Measurements from ENCODE around the gene SPATA20. TPM values are rescaled to one million over a fixed set of nuclear protein-coding genes. Genes with fewer than 3 reads are reported as not detected.

SPATA20 gene
- total and polyA plus RNA-seq, 2 of the 13 experiments (the other 11 are each of a cell fraction or from before 2014, with no cell fraction given): 36.1 to 64.8 TPM

GRCh38 chr17:50505591-50506130 is 41.3 kb upstream of the SPATA20 start:
- POLR2A ChIA-PET: interaction anchor here (0.9 to 3.4 kb wide), 7 partner anchors 14 to 214 kb away, joined by 3 to 13 read pairs (median 6); partner anchors contain the start of gene LUC7L3
- FAIRE-seq: peak; percentile 8
- intact Hi-C loops (cut with micrococcal nuclease; ENCODE audit: unreplicated experiment): no loop called here
- in situ Hi-C loops (cut with HindIII; ENCODE audit: extremely low pct_ligation_motif_present, low pct_unique_long_range_greater_than_20kb): no loop called here
- H3K4me2 ChIP-seq (ENCODE audit: low read depth, low read length): peak overlapping the region; percentile 58
- DNase-seq (ENCODE audit: low spot score): no peak
- H3K79me2 ChIP-seq (ENCODE audit: insufficient read depth, low read length): no peaks in the 10 kb centered on the region
- peak overlapping the region; percentile 28 for H2AFZ ChIP-seq (ENCODE audit: low read length)
- H3K9ac ChIP-seq (ENCODE audit: insufficient read depth, low read depth, low read length): no peak overlapping the region
- no peak for TF ChIP-seq TAF15 (IDR thresholded peaks at IDR 0.05; ENCODE audit: low read depth, low read length, poor library complexity, severe bottlenecking)
- TF ChIP-seq CAMTA2 (CRISPR knock-in tag; IDR thresholded peaks at IDR 0.05; ENCODE audit: borderline replicate concordance): 0 out of 2 replicates have a peak, but pooled peaks have one; percentile 33
- peak; percentile 59; the same call in 1 of the 2 replicates for TF ChIP-seq HIVEP1 (CRISPR knock-in tag; IDR thresholded peaks at IDR 0.05)
- TF ChIP-seq, protein P1, sequence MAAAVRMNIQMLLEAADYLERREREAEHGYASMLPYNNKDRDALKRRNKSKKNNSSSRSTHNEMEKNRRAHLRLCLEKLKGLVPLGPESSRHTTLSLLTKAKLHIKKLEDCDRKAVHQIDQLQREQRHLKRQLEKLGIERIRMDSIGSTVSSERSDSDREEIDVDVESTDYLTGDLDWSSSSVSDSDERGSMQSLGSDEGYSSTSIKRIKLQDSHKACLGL (CRISPR knock-in tag; IDR thresholded peaks at IDR 0.05): 0 out of 2 replicates have a peak, but pooled peaks have one; percentile 24
- 0 out of 2 replicates have a peak, but pooled peaks have one; percentile 16 for TF ChIP-seq ZNF501 (CRISPR knock-in tag; IDR thresholded peaks at IDR 0.05)
- 0 out of 2 replicates have a peak, but pooled peaks have one; percentile 32 for TF ChIP-seq ZBTB7B (CRISPR knock-in tag; IDR thresholded peaks at IDR 0.05)
- H4K20me1 ChIP-seq (ENCODE audit: insufficient read depth, low read length): no peaks in the 10 kb centered on the region
- H3K4me3 ChIP-seq (replicated peaks in 1 of 3; ENCODE audit: insufficient read depth in 1 of 3, low read depth in 2 of 3, low read length in 3 of 3): peak overlapping the region in 2 of 3 experiments; percentile 11 to 40; a peak in 3 of 6 replicates
- H3K9me3 ChIP-seq (ENCODE audit: low read length): no peaks in the 10 kb centered on the region
- CTCF ChIA-PET (ENCODE audit: low intra/inter-chr PET ratio, low total read pairs): no interaction called here
- no peaks in the 10 kb centered on the region for H3K36me3 ChIP-seq (replicated peaks in 1 of 2; ENCODE audit: control insufficient read depth in 1 of 2, insufficient read depth in 2 of 2, low read length in 2 of 2)
- H3K4me1 ChIP-seq (ENCODE audit: insufficient read depth, low read length): peaks cover 49% of the 10 kb centered on the region
- no peaks in the 10 kb centered on the region; a peak in 3 of 5 replicates for H3K27me3 ChIP-seq (ENCODE audit: control insufficient read depth in 1 of 2, insufficient read depth in 2 of 2, low read length in 2 of 2)
- ATAC-seq: peak; percentile 28; the same call in 2 of the 3 replicates
- no peak overlapping the region for H3K27ac ChIP-seq (ENCODE audit: extremely low read length, insufficient read depth, low read length)
- BruUV-seq (replicated peaks): no TSS peak
- WGBS (ENCODE audit: low lambda C conversion rate): 8% methylated on average over 7 of the region's 7 CpGs

DNA sequence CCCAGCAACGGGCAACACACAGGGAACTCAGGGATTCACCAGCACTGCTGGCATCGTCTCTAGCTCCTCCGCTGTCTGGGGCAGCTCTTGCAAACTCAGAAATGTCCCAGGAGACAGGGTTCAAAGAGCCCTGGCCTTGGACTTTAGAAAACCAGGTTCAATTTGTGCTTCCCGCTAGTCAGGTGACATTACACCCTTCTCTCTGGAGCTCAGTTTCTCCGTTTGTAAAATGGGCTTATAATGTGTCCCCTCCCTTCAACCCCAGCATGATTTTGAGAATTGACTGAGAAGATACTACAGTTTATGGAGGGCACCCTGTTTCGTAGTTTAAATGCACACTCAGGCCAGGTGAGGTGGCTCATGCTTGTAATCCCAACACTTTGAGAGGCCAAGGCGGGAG is 40.7 kb upstream of the SPATA20 start:
- Histone ChIP-seq H2AFZ (ENCODE audit: low read length) (no peak overlapping the region), H3K79me2 (ENCODE audit: insufficient read depth, low read length) (no peaks in the 10 kb centered on the region), H3K4me3 (replicated peaks in 1 of 3; ENCODE audit: insufficient read depth in 1 of 3, low read depth in 2 of 3, low read length in 3 of 3) (peak overlapping the region in 1 of 3 experiments; percentile 40; a peak in 2 of 6 replicates), H3K27ac (ENCODE audit: extremely low read length, insufficient read depth, low read length) (no peak overlapping the region), H4K20me1 (ENCODE audit: insufficient read depth, low read length) (no peaks in the 10 kb centered on the region), H3K36me3 (replicated peaks in 1 of 2; ENCODE audit: control insufficient read depth in 1 of 2, insufficient read depth in 2 of 2, low read length in 2 of 2) (no peaks in the 10 kb centered on the region), H3K4me1 (ENCODE audit: insufficient read depth, low read length) (peaks cover 52% of the 10 kb centered on the region), H3K27me3 (ENCODE audit: control insufficient read depth in 1 of 2, insufficient read depth in 2 of 2, low read length in 2 of 2) (peaks cover 0 to 4% of the 10 kb centered on the region in 2 experiments; a peak in 4 of 5 replicates), H3K9me3 (ENCODE audit: low read length) (no peaks in the 10 kb centered on the region), H3K4me2 (ENCODE audit: low read depth, low read length) (peak overlapping the region; percentile 58), H3K9ac (ENCODE audit: insufficient read depth, low read depth, low read length) (no peak overlapping the region)
- in situ Hi-C loops (cut with HindIII; ENCODE audit: extremely low pct_ligation_motif_present, low pct_unique_long_range_greater_than_20kb): no loop called here
- ATAC-seq: no peak
- ChIA-PET CTCF (ENCODE audit: low intra/inter-chr PET ratio, low total read pairs) (no interaction called here), POLR2A (interaction anchor here (0.9 to 3.4 kb wide), 4 partner anchors 13 to 178 kb away, joined by 3 to 13 read pairs (median 8); no protein-coding TSS in a partner anchor)
- WGBS (ENCODE audit: low lambda C conversion rate): 28% methylated on average over 7 of the region's 7 CpGs
- intact Hi-C loops (cut with micrococcal nuclease; ENCODE audit: unreplicated experiment): no loop called here
- no peak for DNase-seq (ENCODE audit: low spot score)
- no TSS peak for BruUV-seq (replicated peaks)
- no peak for FAIRE-seq
- TF ChIP-seq ZNF629 (CRISPR knock-in tag; conservative IDR thresholded peaks at IDR 0.05) (peak; percentile 92), KLF6 (CRISPR knock-in tag; IDR thresholded peaks at IDR 0.05) (no peak), ZMYM2 (CRISPR knock-in tag; IDR thresholded peaks at IDR 0.05) (0 out of 2 replicates have a peak, but pooled peaks have one; percentile 30), HNF4A (CRISPR knock-in tag; IDR thresholded peaks at IDR 0.05) (peak; percentile 75), SYNCRIP (IDR thresholded peaks at IDR 0.05; ENCODE audit: insufficient read depth, low read depth, low read length) (no peak), ZNF292 (CRISPR knock-in tag; IDR thresholded peaks at IDR 0.05; ENCODE audit: borderline replicate concordance, low read depth) (no peak), PHB2 (IDR thresholded peaks at IDR 0.05; ENCODE audit: partially characterized antibody) (no peak), ZSCAN20 (CRISPR knock-in tag; IDR thresholded peaks at IDR 0.05; ENCODE audit: borderline replicate concordance) (no peak), SMAD9 (CRISPR knock-in tag; IDR thresholded peaks at IDR 0.05) (no peak), TBX2 (CRISPR knock-in tag; IDR thresholded peaks at IDR 0.05; ENCODE audit: borderline replicate concordance) (0 out of 2 replicates have a peak, but pooled peaks have one; percentile 11), HIC2 (CRISPR knock-in tag; IDR thresholded peaks at IDR 0.05; ENCODE audit: low read depth) (no peak)

Data from HepG2 (cell line).